SK-N-MC (cell line): ENCODE measurements around the gene PRM3.

Source experiments
- EZH2 ChIP-seq: fragments of 200-600 bp; sonication (generic); IDR thresholded peaks from one replicate; pipeline ENCODE4 v1.6.1; 2017; ENCODE audit warnings: antibody characterized with exemption
- FOXP2 ChIP-seq: optimal IDR thresholded peaks from 2 replicates; pipeline ENCODE3; 2011; ENCODE audit warnings: mild to moderate bottlenecking, moderate library complexity; ENCODE audit not compliant: insufficient read depth; ENCODE audit errors: extremely low read length, control extremely low read depth
- POLR2AphosphoS5 ChIP-seq: IDR thresholded peaks from 2 replicates; pipeline ENCODE4 v1.6.1; 2012; ENCODE audit warnings: mild to moderate bottlenecking, low read depth, low read length, borderline replicate concordance

- no peak for TF ChIP-seq POLR2AphosphoS5
- no peak for TF ChIP-seq EZH2
- TF ChIP-seq FOXP2, result no peak
Measured at GRCh38 chr16:11274964-11275363, 1.5 kb upstream of the PRM3 start.
